Sciatic nerve (tissue), 2 donors: ENCODE measurements around the gene IFT88. TPM values are rescaled to one million over a fixed set of nuclear protein-coding genes. Genes with fewer than 3 reads are reported as not detected.
A peak's percentile ranks its signal among the peaks of the same experiment; 100 is the strongest.

Source experiments
- ATAC-seq: fragments of 200-7000 bp; cut with Tn5 transposase; one replicate; pipeline ENCODE4 v1.9.1; 2020; ENCODE audit warnings: mild to moderate bottlenecking, moderate library complexity
- DNase-seq: peaks from one replicate; pipeline ENCODE4 v3.0.0-alpha.2; 2020; ENCODE audit warnings: low spot score
- intact Hi-C: fragments of 100-400 bp; cut with DNase I; formaldehyde crosslinking; loops from one replicate; pipeline ENCODE4 v1.14.2; 2022
- total RNA-seq: library from RNA; stranded (reverse); fragmentation: NEBNext Ultra II Directional; extraction: Animal tissue kit (Norgen Biotek cat#: 25700); gene quantifications from one replicate; pipeline ENCODE4 v1.2.1, GENCODE V29; 2021
- donor health status: DM: no; HTN: no; CAD: no.
- donor health status: DM: no; HTN: no; CAD: no.

Gene IFT88, protein sequence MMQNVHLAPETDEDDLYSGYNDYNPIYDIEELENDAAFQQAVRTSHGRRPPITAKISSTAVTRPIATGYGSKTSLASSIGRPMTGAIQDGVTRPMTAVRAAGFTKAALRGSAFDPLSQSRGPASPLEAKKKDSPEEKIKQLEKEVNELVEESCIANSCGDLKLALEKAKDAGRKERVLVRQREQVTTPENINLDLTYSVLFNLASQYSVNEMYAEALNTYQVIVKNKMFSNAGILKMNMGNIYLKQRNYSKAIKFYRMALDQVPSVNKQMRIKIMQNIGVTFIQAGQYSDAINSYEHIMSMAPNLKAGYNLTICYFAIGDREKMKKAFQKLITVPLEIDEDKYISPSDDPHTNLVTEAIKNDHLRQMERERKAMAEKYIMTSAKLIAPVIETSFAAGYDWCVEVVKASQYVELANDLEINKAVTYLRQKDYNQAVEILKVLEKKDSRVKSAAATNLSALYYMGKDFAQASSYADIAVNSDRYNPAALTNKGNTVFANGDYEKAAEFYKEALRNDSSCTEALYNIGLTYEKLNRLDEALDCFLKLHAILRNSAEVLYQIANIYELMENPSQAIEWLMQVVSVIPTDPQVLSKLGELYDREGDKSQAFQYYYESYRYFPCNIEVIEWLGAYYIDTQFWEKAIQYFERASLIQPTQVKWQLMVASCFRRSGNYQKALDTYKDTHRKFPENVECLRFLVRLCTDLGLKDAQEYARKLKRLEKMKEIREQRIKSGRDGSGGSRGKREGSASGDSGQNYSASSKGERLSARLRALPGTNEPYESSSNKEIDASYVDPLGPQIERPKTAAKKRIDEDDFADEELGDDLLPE
- total RNA-seq: 20.5 TPM

DNA sequence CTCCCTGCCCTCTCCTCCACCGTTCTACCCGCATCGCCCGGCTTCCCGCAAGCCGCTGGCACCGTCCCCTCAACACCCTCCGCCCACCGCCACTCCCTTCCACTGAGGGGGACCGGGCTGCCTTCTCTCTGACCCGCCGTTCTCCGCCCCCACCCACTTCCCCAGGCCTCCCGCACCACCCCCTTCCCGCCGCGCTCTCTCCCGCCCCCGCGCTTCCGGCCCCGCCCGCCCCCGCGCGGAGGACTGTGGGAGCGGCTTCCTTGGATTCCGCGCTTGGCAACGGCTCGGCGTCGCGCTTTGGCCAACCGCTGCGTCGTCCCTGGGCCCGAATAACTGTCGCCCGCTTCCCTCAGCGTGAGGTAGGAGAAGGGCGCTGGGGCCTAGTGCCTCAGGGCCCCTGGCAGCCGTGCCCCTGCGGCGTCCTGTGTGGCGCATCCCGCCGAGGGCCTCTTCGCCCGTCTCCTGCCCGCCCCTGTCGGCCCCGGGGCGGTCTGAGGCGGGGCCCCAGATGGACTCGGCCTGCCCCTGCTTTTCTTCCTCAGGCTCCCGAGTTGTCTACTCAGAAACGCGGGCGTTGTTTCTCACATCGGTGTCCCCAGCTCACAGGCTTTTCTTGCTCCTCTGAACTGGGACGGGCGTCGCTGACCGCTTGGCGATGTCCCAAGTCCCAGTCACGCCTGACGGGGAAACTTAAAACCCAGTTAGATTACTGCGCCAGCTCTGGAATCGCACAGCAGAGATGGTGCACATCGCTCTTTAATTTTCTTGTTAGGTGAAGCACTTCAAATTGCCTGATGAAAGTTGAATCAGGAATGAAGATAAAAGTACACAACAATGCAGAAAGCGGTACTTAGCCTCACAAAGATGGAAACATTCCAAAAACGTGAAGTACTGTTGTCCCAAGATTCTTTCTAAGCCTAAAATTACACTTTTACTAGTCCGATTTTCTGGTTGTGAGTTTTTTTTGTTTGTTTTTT, at the start of gene IFT88:
IFT88 (plus strand) TSS at position 260 of the 977 bp plus-strand sequence. CDS start 7,229 bp downstream, outside the sequence.
- intact Hi-C loops: no loop called here
- DNase-seq: peak; percentile 93
- peak; percentile 98 for ATAC-seq

DNA sequence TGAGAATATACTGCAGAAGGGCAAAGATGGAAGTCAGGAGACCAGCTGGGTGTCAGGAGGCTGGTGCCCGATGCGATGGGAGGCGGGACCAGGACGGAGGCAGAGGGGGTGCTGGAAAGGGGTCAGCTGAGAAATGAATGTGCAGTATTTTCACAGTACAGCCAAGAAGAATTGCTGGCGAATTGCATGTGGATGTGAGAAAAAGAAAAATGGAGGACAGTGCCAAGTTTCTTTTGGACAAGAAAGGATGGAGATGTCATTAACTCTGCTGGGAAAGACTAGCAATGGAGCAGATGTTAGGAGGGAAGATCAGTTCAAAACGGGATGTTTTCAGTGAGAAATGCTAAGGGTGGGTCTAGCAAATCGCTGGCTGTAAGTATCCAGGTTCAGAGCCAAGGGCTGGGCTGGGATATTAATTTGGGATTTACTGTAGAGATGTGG, 48.3 kb upstream of the IFT88 start:
- DNase-seq: no peak
- peak; percentile 57 for ATAC-seq
- intact Hi-C loops: no loop called here

DNA sequence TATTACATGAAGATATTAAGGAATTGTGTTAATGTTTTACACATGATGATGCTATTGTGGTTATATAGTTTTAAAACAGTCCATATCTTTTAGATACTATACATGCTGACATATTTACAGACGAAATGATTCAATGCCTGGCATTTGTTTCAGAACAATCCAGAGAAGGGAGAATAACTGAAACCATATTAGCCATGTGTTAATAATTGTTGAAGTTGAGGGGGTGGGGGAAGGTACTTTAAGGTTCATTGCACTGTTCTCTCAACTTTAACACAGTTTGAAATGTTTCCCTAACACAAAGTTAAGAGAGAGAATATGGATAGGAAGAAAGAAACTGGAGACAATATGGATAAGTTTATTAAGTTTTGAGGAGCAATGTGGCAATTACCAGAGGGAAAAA, 47.1 kb upstream of the IFT88 start:
- ATAC-seq: no peak
- no peak for DNase-seq
- intact Hi-C loops: no loop called here

DNA sequence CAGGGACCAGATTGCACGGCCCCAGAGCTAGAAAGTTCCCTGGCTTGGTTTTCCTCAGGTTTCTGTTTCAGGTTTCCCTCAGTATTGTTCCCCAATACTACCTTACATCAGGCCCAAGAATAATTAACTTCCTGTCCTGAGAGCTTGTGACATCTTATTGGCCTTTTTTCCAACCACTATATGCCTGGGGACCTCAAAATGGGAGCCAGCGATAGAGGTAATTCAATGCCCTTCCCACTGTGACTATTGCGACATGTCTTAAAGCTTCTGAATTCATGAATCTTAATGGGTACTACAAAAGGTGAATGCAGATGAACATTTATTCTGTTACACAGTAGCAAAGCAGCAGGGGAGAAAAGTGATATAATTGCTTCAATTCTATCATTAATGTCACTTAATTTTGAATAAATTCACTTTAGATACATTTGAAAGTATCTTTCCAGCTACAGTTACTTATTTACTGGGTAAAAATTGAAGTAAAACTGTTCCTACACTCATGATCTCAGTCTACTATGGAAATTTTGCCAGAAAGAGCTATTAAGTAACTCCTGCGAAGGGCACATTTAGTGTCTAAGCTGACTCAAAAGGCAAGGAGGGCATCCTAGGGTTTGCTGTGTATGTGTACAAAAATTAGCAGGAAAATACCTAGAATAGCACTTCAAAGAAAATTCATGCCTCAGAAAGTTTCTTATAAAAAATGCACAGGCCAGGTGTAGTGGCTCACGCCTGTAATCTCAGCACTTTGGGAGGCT, 45.4 kb upstream of the IFT88 start:
- DNase-seq (no peak), ATAC-seq (no peak)
- intact Hi-C loops: no loop called here

DNA sequence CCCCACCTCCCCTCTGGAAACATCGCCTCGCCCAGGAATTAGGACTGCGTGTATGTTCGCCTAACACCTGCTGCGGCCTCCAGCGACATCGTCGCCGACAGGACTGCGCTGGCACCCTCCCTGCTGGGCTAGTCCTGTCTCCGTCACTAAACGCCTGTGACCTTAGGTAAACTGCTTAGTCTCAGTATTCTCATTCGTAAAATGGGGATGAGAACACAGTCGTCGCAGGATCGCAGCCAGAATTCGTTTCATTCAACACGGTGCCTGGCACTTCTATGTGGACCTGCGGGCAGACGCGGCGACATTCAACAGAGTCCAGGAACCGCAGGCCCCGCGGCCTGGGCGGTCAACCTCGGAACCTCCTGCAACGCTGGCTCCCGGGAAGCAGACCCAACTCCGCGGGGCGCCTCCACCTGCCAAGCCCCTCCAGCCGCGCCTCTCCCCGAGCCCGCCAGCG, 41.8 kb upstream of the IFT88 start:
- peak; percentile 28 for ATAC-seq
- DNase-seq: no peak
- intact Hi-C loops: no loop called here

DNA sequence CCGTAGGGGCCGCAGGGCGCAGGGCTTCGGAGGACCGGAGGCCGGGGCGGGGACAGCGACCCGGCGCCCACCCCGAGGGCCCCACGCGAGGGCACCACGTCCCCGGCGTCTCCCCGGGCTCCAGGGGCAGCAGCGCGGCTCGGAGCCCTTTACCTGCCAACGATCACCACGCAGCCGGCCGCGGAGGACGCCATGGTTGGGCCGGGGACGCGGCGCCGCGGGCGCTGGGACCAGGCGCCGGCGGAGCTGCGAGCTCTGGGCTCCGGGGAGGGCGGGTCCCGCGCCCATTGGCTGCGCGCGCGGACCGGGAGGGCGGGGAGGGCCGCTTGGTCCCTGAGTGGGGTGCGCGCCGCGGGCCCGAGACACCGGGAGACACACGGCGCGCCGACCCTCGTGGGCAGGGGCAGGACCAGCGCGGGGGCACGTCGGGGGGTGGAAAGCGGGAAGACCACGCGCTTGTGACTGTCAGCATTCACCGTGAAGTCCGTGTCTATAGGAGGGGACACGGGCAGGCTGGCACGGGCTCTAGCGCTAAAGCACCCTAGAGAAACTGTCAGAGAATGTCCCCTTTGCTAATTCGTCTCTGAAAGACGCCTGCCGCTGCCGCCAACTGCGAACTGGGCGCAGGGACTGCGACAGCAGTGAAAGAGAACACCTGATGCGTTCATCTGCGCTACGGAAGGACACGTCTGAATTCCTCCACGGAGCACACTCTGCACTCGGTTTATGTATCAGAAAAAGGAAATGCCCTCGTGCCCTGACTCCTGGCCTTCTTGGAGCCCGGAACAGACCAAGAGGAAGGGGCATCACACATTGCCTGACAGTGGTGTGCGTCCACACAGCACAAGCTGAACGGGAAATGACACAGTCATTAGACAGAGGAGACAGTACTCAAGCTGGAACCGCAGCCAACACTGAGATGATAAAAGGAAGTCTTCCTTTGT, 41.1 kb upstream of the IFT88 start, which contains the start of gene CRYL1:
CRYL1 (minus strand) TSS at position 257 of the 944 bp plus-strand sequence; CDS start at position 194, 63 bp downstream.
- intact Hi-C loops: no loop called here
- ATAC-seq: peak; percentile 93
- peak; percentile 87 for DNase-seq

DNA sequence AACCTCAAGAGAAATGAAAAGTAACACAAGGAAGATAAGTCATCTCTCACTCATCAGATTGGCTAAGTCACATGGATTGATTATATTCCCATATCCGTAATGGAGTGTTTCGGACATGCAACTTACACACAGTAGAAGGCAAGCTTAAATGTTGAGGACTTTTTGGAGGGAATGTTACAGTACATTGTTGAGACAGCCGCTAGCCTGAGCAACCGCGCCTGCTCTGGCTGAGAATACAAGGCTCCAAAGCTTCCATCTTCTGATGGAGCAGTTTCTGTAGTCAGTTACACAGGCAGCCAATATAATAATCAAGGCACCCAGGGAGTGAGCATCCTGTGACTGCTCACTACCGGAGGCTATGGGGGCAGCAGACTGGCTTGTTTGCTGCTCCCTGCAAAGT, 40.3 kb upstream of the IFT88 start:
- intact Hi-C loops: no loop called here
- ATAC-seq (peak; percentile 29), DNase-seq (no peak)

DNA sequence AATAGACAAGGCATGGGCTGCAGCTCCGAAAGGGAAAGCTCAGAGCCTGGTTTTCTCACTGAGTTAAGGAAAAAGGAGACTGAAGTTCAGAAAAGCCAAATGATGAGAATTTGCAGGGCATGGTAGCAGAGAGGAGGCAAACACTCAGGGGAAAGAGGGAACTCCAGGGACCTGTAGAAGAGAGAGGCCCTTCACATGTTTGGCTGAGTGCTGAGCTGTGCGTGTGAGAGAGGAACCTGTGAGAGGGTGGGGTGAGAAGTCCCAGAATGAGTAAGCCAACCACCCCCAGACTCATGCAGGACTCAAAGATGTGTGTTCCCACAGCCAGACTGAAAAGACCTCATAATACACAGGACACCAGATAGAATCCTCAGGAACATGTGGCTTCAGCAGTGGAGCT, 38.5 kb upstream of the IFT88 start:
- intact Hi-C loops: no loop called here
- DNase-seq (no peak), ATAC-seq (no peak)

DNA sequence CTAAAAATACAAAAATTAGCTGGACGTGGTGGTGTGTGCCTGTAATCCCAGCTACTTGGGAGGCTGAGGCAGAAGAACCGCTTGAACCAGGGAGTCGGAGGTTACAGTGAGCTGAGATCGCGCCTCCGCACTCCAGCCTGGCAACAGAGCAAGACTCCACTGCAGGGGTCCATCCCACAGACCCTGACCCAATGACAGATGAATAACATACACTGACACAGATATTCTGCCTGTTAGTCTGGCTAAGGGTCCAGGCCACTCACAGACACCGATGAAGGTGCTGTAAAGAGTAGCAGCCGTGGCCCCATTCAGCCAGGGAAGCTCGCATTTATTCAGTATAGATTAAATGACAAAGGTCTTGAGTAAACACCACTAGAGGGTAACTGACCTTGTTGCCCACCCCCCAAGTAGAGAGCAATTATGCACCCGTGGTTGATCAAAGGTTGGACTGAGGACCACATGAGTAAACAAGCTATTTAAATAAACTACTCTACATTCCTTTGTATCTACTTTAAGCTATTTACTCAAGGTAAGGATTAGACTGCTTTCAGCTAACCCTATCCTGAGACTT, 32.8 kb upstream of the IFT88 start:
- intact Hi-C loops: no loop called here
- ATAC-seq: no peak
- no peak for DNase-seq

DNA sequence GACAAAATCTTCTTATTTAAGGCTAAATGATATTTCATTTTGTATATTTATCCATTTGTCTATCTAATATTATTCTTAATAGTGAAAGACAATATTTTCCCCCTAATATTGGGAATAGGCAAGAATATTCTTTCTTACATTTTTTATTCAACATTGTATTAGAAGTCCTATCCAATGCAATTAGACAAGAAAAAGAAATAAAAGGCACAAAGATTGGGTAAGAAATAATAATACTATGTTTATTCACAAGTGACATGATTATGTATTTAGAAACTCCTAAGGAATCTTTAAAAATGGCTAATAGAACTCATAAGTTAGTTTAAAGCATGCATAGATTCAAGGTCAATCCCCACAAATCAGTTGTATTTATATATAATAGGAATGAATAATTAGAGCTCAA, 30.0 kb upstream of the IFT88 start:
- intact Hi-C loops: no loop called here
- no peak for ATAC-seq
- DNase-seq: no peak

DNA sequence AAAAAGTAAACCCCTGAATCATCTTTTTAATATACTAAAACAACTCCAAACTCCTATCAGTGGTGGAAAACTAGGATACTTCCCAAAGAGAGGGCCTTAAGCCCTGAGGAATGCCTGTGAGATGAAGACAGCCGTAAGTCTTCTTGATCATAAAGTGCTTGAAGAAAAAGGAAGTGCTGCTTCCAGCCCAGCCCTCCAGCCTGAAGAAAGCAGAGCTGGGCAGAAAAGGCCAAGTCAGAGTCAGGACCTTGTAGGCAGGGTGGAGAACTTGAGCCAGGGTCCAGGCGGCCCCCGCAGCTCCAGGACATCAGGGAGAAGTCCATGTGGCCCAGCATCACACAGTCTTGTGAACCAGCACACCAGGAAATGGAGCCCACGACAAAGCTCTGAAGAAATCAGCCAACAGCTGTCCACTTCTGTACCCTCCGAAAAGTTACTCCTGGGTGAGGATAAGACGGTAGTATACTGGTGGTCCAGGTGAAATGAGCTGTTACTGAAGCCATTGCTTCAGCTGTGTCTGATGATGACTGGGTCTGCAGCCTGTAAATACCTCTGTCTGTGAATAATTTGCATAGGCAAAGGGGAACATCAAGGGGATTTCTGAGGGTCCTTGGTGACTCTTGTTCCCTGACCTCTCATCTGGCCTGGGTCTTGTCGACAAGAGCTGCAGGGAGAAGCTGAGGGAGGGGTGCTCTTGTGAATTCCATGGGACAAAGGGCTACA, 22.6 kb upstream of the IFT88 start:
- intact Hi-C loops: no loop called here
- DNase-seq (no peak), ATAC-seq (peak; percentile 36)

DNA sequence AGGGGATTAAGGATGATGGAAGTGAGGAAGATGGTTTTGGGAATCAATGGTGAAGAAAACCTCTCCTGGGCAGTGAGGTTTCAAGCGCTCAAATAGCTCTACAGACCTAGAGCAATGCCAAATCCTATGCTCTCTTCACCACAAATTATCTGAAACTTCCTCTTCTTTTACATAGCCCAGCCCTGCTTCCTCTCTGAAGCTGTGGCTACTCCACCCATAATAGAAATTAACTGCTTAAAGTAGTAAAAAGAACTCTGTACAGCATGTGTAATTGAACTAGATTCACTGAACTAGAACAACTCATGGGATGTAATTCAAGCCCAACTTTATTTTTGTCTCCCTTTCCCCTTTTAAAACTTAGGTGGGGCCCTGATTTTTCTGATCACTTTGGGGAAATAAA, 20.4 kb upstream of the IFT88 start:
- intact Hi-C loops: no loop called here
- ATAC-seq (peak; percentile 51), DNase-seq (no peak)

DNA sequence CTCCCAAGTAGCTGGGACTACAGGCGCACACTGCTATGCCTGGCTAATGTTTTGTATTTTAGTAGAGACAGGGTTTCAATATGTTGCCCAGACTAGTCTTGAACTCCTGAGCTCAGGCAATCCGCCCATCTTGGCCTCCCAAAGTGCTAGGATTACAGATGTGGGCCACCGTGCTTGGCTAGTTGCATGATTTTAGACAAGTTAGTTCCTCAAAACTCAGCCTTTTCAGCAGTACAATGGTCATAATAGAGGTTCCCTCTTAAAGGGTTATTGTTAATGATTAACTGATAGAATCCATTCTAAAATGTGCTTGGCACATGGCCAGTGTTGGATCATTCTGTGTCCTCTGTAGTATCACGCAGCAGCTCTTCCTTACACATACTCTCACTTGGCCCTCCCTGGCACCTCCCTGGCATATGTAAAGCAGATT, 19.5 kb upstream of the IFT88 start:
- intact Hi-C loops: no loop called here
- DNase-seq (no peak), ATAC-seq (no peak)

DNA sequence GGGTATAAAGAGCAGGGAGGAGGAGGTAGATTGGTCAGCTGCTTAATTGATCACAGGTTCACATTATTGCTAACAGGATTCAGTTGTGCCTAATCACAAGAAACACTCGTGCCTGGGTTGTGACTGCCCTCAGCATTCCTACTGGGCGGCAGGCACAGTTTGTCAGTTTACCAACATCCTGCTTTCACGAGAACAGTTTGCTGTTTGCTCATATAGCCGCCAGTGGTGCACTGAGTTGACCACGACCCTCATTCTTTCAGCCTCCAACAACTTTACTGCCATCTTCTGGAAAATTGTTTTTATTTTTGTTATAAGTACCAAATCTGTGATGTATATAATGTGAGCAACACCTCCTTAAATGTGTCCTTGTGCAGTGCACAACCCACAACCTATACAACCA, 16.2 kb upstream of the IFT88 start:
- intact Hi-C loops: no loop called here
- no peak for DNase-seq
- no peak for ATAC-seq

DNA sequence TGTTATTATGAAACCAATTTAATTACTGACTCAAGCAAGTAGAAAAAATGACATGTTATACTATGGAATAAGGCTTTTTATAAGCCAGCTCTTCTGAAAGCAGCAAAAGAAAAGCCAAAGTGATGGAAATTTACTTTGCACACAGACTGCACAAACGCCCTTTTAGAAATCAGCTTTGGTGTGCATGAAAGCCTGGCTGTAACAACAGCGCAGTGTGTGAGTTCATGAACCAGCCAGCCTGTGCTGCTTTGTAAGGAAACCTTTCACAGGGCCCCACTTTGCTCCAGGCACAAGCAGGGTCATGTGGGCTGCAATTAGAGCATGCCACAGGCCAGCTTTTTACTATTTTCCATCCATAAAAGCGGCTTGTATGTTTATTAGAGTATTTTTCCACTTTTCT, 13.6 kb upstream of the IFT88 start:
- ATAC-seq: peak; percentile 82
- intact Hi-C loops: no loop called here

DNA sequence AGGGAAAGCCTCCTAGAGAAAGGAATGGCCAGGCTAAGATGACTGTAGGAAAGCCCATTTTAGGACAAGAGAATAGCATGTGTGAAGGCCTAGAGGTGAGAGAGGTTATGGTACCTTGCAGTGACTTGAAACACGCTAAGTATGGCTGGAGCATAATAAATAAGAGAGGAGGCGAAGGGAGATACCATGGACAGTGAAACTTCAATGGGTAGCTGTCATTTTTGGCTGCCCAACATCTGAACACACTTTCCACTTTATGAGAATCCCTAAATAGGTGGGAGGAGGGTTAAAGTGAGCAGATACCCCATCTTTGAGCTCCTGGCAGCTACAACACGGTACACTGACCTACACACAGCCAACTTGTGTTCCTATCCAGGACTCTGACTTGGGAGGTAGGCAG, 8.0 kb upstream of the IFT88 start:
- DNase-seq (no peak), ATAC-seq (no peak)
- intact Hi-C loops: no loop called here

More for the DNA sequence above, 13.6 kb upstream of the IFT88 start:
- no peak for DNase-seq
